Mesothelial cell of epicardium (in vitro differentiated cells): ENCODE results near the gene PIP5KL1. TPM values are rescaled to one million over a fixed set of nuclear protein-coding genes. Genes with fewer than 3 reads are reported as not detected.
"Not testable (repeated sequence)": the region's sequence is repeated elsewhere in the genome, so short reads cannot be mapped to it uniquely, and the experiment has no call there.

Experiments
- DNase-seq, 2 experiments: peaks; one replicate each; pipeline ENCODE4 v3.0.0; 2021; ENCODE audit warnings: low spot score in 2 of 2; ENCODE audit not compliant: unreplicated experiment in 2 of 2
- H3K27ac Mint-ChIP-seq: 2 replicates; pipeline ENCODE4 v1.8.0; 2021; ENCODE audit warnings: mixed read lengths
- H3K27me3 Mint-ChIP-seq: 2 replicates; pipeline ENCODE4 v1.8.0; 2021; ENCODE audit warnings: low read depth, mixed read lengths
- H3K36me3 Mint-ChIP-seq: 2 replicates; pipeline ENCODE4 v1.8.0; 2021; ENCODE audit warnings: mixed read lengths
- H3K4me1 Mint-ChIP-seq: 2 replicates; pipeline ENCODE4 v1.8.0; 2021; ENCODE audit warnings: mixed read lengths
- H3K4me3 Mint-ChIP-seq: 2 replicates; pipeline ENCODE4 v1.8.0; 2021; ENCODE audit warnings: mild to moderate bottlenecking, moderate library complexity, mixed read lengths
- H3K9me3 Mint-ChIP-seq: 2 replicates; pipeline ENCODE4 v1.8.0; 2021; ENCODE audit warnings: mixed read lengths
- CTCF ChIP-seq: fragments of 200-600 bp; sonication (generic); IDR thresholded peaks from one replicate; pipeline ENCODE4 v1.5.0; 2021; ENCODE audit warnings: antibody characterized with exemption; ENCODE audit not compliant: unreplicated experiment
- total RNA-seq: library from RNA; stranded (reverse); gene quantifications from 3 replicates; pipeline ENCODE4 v1.2.1, GENCODE V29; 2021

Gene PIP5KL1
- total RNA-seq, 1 donor from 2014 or later, result 8.2 TPM

GRCh38 chr9:127884976-127885490, 45.5 kb downstream of the PIP5KL1 start:
- DNase-seq, result no peak
- no peak for TF ChIP-seq CTCF
- H3K36me3 Mint-ChIP-seq, result peaks cover 22% of the 10 kb centered on the region
- H3K9me3 Mint-ChIP-seq, result no peaks in the 10 kb centered on the region
- H3K27me3 Mint-ChIP-seq, result no peaks in the 10 kb centered on the region
- no peak overlapping the region for H3K4me3 Mint-ChIP-seq
- no peaks in the 10 kb centered on the region for H3K4me1 Mint-ChIP-seq
- no peak overlapping the region for H3K27ac Mint-ChIP-seq

- H3K4me1 Mint-ChIP-seq, result no peaks in the 10 kb centered on the region
- DNase-seq, result no peak
- H3K4me3 Mint-ChIP-seq, result no peak overlapping the region
- H3K27me3 Mint-ChIP-seq, result no peaks in the 10 kb centered on the region
- H3K36me3 Mint-ChIP-seq, result peaks cover 20% of the 10 kb centered on the region
- no peak overlapping the region for H3K27ac Mint-ChIP-seq
- H3K9me3 Mint-ChIP-seq, result no peaks in the 10 kb centered on the region
- TF ChIP-seq CTCF, result no peak
These were observed 46.1 kb downstream of the PIP5KL1 start for GRCh38 chr9:127884427-127884911.

- Mint-ChIP-seq H3K4me1 (no peaks in the 10 kb centered on the region), H3K27ac (no peak overlapping the region), H3K4me3 (no peak overlapping the region), H3K9me3 (no peaks in the 10 kb centered on the region), H3K27me3 (no peaks in the 10 kb centered on the region), H3K36me3 (peaks cover 20% of the 10 kb centered on the region)
- TF ChIP-seq CTCF, result no peak
- DNase-seq, result no peak
These were observed 46.6 kb downstream of the PIP5KL1 start for GRCh38 chr9:127883959-127884358.

- not testable (repeated sequence) for H3K4me3 Mint-ChIP-seq
These were observed 48.9 kb downstream of the PIP5KL1 start for GRCh38 chr9:127881715-127882114.

GRCh38 chr9:127880143-127880542, 50.4 kb downstream of the PIP5KL1 start:
- Mint-ChIP-seq H3K4me1 (peaks cover 18% of the 10 kb centered on the region), H3K9me3 (no peaks in the 10 kb centered on the region), H3K27ac (no peak overlapping the region), H3K4me3 (no peak overlapping the region), H3K27me3 (no peaks in the 10 kb centered on the region), H3K36me3 (peaks cover 2% of the 10 kb centered on the region)
- no peak for DNase-seq
- TF ChIP-seq CTCF, result no peak

More at GRCh38 chr9:127881715-127882114, 48.9 kb downstream of the PIP5KL1 start:
- not testable (repeated sequence) for H3K27ac Mint-ChIP-seq, H3K27me3 Mint-ChIP-seq, H3K36me3 Mint-ChIP-seq, H3K4me1 Mint-ChIP-seq, DNase-seq, H3K9me3 Mint-ChIP-seq

GRCh38 chr9:127878652-127879390, 51.8 kb downstream of the PIP5KL1 start:
- TF ChIP-seq CTCF, result no peak
- no peaks in the 10 kb centered on the region for H3K27me3 Mint-ChIP-seq
- H3K4me3 Mint-ChIP-seq, result peak overlapping the region; percentile 76
- peaks cover 19% of the 10 kb centered on the region for H3K4me1 Mint-ChIP-seq
- H3K9me3 Mint-ChIP-seq, result no peaks in the 10 kb centered on the region
- no peak for DNase-seq
- peak overlapping the region; percentile 63 for H3K27ac Mint-ChIP-seq
- H3K36me3 Mint-ChIP-seq, result no peaks in the 10 kb centered on the region
